ENCODE data around the gene WDR86.

DNA sequence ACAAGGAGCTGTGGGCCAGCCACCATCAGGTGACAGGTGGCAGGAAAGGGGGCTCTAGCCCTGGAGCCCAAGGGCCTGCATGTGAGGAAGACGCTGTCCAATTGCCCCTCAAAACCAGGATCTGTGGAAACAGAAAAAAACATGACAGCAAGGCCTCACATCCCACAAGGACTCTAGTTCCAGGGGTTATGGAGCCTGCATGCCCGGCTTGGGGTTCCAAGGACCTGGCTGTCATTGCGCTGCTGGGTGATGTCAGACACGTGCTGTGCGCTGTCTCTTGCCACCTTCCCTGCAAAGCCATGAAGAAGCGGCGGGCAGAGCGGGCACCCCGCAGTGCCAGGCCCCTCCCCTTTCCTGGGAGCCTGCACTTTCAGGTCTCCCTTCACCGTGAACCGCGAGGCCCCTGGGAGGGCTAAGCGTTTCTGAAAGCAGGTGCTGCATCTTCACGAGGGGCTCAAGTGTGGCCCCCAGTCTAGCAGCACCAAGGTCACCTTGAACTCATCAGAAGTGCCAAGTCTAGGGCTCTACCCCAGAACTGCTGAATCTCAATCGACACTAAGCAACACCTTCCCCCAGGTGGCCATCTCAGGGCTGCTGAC lies 45.2 kb upstream of the WDR86 start:
- TF ChIP-seq, protein P1, sequence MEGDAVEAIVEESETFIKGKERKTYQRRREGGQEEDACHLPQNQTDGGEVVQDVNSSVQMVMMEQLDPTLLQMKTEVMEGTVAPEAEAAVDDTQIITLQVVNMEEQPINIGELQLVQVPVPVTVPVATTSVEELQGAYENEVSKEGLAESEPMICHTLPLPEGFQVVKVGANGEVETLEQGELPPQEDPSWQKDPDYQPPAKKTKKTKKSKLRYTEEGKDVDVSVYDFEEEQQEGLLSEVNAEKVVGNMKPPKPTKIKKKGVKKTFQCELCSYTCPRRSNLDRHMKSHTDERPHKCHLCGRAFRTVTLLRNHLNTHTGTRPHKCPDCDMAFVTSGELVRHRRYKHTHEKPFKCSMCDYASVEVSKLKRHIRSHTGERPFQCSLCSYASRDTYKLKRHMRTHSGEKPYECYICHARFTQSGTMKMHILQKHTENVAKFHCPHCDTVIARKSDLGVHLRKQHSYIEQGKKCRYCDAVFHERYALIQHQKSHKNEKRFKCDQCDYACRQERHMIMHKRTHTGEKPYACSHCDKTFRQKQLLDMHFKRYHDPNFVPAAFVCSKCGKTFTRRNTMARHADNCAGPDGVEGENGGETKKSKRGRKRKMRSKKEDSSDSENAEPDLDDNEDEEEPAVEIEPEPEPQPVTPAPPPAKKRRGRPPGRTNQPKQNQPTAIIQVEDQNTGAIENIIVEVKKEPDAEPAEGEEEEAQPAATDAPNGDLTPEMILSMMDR (optimal IDR thresholded peaks at IDR 0.05 in 1 of 3, IDR thresholded peaks at IDR 0.05 in 1 of 3, conservative IDR thresholded peaks at IDR 0.05 in 1 of 3; ENCODE audit: extremely low read depth in 1 of 3, insufficient read depth in 2 of 3, low read length in 3 of 3): no peak
- TF ChIP-seq EZH2 (IDR thresholded peaks at IDR 0.05; ENCODE audit: low read length): no peak
